Fibroblast of the conjunctiva (primary cell): ENCODE data around the gene SPDYC.
"Not testable (repeated sequence)": the region's sequence is repeated elsewhere in the genome, so short reads cannot be mapped to it uniquely, and the experiment has no call there.

ENCODE experiments used
- DNase-seq: peaks from one replicate; pipeline ENCODE4 v3.0.0-alpha.2; 2010; ENCODE audit warnings: low read depth

Gene SPDYC

GRCh38 chr11:65134240-65134951 is 35.6 kb upstream of the SPDYC start, which contains the start of gene SYVN1:
Gene SYVN1 (minus strand): TSS chr11:65134519. CDS start chr11:65133601, 918 bp downstream.
- DNase-seq, result peak; percentile 57

GRCh38 chr11:65134952-65135632 is 34.9 kb upstream of the SPDYC start:
- peak; percentile 92 for DNase-seq

DNA sequence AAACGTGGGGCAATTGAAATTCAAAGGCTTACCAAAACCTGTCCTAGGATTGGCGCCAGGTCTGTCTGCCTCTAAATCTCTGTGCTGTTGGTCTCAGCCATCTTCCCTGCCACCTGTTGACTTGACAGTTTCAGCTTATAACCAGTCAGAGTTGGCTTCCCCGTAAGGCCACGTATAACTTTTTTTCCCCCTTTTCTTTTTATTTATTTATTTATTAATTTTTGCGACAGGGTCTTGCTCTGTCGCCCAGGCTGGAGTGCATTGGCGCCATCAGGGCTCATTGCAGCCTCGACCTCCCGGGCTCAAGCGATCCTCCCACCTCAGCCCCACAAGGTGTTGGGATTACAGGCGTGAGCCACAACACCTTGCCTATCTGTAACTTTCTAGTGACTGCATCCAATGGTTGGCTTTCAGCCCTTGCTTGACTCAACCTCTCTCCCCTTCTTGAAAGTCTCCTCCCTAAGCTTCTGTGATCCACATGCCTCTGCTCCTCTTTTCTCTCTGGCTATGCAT is 34.3 kb upstream of the SPDYC start:
- DNase-seq, result no peak

GRCh38 chr11:65136515-65137096 is 33.4 kb upstream of the SPDYC start:
- DNase-seq, result no peak

DNA sequence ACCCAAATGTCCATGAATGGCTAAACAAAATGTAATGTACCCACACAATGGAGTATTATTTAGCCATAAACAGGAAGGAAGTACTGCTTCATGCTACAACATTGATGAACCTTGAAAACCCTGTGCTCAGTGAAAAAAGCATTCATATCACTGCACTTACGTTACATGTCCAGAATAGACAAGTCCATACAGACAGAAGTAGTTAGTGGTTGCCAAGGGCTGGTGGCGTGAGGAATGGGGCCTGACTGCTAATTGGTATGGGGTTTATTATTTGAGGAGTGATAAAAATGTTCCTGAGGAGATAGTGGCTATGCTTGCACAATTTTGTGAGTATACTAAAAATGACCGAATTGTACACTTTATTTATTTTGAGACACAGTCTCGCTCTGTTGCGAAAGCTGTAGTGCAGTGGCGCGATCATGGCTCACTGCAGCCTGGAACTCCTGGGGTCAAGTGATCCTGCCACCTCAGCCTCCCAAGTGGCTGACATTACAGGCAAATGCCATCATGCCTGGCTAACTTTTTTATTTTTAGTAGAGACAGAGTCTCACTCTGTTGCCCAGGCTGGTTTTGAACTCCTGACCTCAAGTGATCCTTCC is 28.0 kb upstream of the SPDYC start:
- no peak for DNase-seq

DNA sequence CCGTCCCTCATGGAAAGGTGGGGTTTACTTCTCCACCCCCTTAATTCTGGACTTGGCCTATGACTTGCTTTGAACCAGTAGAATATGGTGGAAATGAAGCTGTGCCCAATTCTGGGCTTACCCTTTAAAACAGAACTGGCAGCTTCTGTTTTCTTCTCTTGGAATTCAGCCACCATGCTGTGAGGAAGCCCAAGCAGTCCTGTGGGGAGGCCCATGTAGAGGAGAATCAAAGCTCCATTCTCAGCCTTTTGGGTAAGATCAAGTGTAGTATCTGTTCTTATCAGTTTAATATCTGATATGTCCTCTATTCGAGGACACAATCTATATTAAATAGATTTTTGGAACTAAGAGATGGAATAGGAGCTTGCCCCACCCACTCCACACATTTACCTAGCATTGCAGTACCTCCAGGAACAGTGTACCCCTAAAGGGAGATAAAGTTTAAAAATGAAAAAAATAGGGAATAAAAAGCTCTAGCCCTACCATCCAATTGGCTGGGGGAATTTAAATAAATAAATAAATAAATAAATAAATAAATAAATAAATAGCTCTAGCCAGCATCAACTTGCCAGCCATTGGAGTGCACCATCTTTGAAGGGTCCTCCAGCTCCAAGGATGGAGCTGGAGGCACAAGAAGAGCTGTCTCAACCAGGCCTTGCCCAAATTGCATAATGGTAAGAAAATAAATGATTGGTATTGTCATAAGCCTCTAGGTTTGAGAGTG is 22.5 kb upstream of the SPDYC start:
- DNase-seq, result no peak

- no peak for DNase-seq
Measured at GRCh38 chr11:65148657-65149056, 21.4 kb upstream of the SPDYC start.

GRCh38 chr11:65150131-65150508 is 19.9 kb upstream of the SPDYC start:
- DNase-seq, result not testable (repeated sequence)

DNA sequence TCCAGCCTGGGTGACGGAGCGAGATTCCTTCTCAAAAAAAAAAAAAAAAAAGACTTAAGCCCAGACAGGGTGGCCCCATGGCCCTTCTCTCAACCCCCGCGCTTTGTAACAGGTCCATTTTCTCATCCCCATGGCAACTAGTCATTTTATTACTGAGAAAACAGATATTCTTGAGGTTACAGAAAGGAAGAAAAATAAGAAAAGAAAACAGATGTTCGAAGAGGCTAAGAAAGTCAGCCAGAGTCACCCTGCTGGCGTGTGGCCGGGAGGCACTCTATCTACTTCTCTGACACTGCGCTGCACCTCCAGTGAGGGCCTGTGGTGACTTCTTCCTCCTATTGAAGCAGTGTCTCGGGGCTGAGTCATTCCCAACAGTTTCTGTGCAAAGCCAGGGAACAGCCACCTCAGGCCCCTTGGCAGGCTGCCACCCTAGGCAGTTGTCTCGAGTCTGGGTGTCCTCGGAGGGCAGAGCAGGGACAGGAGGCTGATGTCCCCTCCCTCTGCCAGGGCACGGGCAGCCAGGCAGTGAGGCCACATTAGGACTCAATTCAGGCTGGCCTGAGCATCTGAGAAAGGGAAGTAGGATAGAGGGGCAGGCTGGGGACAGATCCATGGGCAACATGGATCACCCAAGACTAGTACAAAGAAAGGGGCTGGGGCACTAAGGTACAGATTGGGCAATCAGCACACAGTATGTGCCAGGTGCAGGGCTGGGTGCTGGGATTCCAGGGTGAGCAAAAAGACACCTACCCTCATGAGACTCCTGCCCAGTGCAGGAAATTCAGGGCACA is 19.3 kb upstream of the SPDYC start:
- DNase-seq, result peak; percentile 9

GRCh38 chr11:65151331-65151899 is 18.6 kb upstream of the SPDYC start:
- no peak for DNase-seq

GRCh38 chr11:65152122-65152521 is 17.9 kb upstream of the SPDYC start:
- no peak for DNase-seq

- no peak for DNase-seq
Measured at GRCh38 chr11:65156256-65156655, 13.8 kb upstream of the SPDYC start.

DNA sequence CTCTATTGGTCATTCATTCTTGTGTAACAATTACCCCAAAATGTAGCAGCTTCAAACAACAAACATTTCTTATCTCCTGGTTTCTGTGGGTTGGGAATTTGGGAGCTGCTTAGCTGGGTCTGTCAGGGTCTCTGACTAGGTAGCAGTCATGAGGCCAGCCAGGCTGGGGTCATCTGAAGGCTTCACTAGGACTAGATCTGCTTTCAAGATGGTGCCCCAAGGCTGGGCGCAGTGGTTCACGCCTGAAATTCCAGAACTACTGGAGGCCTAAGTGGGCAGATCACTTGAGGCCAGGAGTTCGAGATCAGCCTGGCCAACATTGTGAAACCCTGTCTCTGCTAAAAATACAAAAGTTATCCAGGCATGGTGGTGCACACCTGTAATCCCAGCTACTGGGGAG is 13.1 kb upstream of the SPDYC start:
- no peak for DNase-seq

DNA sequence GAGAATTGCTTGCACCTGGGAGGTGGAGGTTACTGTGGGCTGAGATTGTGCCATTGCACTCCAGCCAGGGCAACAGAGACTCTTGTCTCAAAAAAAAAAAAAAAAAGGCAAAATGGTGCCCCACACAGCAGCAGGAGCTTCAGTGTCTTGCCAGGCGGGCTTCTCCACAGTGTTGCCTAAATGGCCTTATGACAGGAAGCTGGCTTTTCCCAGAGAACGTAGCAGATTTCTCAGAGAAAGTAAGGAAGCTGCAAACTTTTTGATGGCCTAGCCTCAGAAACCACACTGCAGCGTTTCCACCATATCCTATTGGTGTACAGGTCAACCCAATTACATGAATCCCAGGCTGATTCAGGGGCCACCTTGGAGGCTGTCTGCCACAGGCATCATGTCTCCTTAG is 12.7 kb upstream of the SPDYC start:
- DNase-seq, result no peak

DNA sequence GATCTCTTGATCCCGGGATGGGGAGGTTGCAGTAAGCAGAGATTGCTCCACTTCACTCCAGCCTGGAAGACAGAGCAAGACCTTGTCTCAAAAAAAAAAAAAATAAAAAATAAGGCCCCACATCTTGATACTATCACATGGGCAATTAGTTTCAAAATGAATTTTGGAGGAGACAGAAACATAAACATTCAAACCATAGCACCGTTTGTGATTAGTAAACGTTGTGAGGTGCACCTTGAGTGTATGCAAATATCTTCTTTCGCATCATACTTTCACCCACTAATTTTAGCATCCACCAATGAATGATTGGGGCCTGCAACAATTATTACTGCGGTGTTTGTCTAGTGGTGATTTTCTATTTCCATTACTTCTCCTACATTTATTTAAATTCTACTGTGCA is 11.0 kb upstream of the SPDYC start:
- DNase-seq, result no peak

GRCh38 chr11:65160643-65161042 is 9.4 kb upstream of the SPDYC start:
- no peak for DNase-seq

DNA sequence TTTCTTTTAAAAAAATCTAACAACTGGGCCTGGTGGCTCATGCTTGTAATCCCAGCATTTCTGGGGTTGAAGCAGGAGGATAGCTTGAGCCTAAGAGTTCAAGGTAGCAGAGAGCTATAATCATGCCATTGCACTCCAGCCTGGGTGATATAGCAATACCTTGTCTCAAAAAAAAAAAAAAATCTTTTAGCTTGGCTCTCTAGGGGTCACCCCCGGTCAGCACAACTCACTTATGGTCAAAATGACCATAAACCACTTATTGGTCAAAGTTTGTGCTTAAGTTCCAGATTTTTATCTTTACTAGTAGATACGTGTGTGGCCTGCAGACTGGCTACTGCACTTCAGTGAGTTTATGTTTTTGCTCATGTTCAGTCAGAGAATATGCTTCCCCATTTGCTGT is 6.3 kb upstream of the SPDYC start:
- no peak for DNase-seq

GRCh38 chr11:65165410-65166317 is 4.4 kb upstream of the SPDYC start:
- DNase-seq, result no peak

DNA sequence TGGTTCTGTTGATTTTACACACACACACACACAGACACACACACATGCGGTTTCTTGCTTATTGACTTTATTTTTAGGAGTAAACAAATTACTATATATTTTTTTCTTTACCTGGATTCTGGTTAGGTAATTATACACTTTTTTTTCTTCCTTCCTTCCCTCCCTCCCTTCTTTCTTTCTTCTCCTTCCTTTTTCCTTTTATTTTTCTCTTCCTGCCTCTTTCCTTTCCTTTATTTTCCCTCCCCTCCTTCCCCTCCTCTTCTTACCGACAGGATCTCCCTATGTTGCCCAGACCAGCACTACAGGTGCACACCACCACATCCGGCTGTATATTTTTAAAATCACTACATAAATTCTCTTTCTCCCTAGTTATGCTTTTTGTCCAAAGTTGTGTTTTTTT is 3.1 kb upstream of the SPDYC start:
- DNase-seq, result no peak

- DNase-seq, result no peak
Measured at GRCh38 chr11:65167656-65168055, 2.4 kb upstream of the SPDYC start.
